HEK293 (cell line): Measurements from ENCODE around the gene PSMD13.

Experiments
- BCL11A ChIP-seq: fragments of 450-650 bp; formaldehyde crosslinking; IDR thresholded peaks from 2 replicates; pipeline ENCODE4 v1.5.1; 2016; ENCODE audit warnings: low read depth, missing biosample characterization, missing genetic modification characterization
- OVOL3 ChIP-seq: fragments of 450-650 bp; formaldehyde crosslinking; IDR thresholded peaks from 2 replicates; pipeline ENCODE4 v1.5.1; 2016; ENCODE audit warnings: missing biosample characterization, missing genetic modification characterization
- YY1 ChIP-seq: fragments of 450-650 bp; formaldehyde crosslinking; IDR thresholded peaks from 2 replicates; pipeline ENCODE4 v1.5.1; 2018; ENCODE audit warnings: missing biosample characterization, missing genetic modification characterization
- ZNF202 ChIP-seq: fragments of 450-650 bp; formaldehyde crosslinking; IDR thresholded peaks from 2 replicates; pipeline ENCODE4 v1.5.1; 2016; ENCODE audit warnings: missing biosample characterization, missing genetic modification characterization, borderline replicate concordance
- ZNF274 ChIP-seq, 2 experiments: fragments of 200-500 bp in 1 of 2; fragments of 450-650 bp in 1 of 2; sonication (Bioruptor generic) in 1 of 2; formaldehyde crosslinking in 1 of 2; IDR thresholded peaks; 2 replicates each; pipeline versions ENCODE4 v1.5.1 to v1.6.1; 2014 to 2016; ENCODE audit warnings: borderline replicate concordance in 1 of 2, inconsistent platforms in 1 of 2, low read length in 1 of 2, missing biosample characterization in 1 of 2, missing genetic modification characterization in 1 of 2
- ZNF354C ChIP-seq: fragments of 450-650 bp; formaldehyde crosslinking; IDR thresholded peaks from 2 replicates; pipeline ENCODE4 v1.5.1; 2016; ENCODE audit warnings: missing biosample characterization, missing genetic modification characterization, low read depth, borderline replicate concordance
- ZNF707 ChIP-seq: fragments of 450-650 bp; formaldehyde crosslinking; IDR thresholded peaks from 2 replicates; pipeline ENCODE4 v1.5.1; 2016; ENCODE audit warnings: missing biosample characterization, missing genetic modification characterization
- TF ChIP-seq, protein P1 (sequence below): fragments of 450-650 bp; formaldehyde crosslinking; IDR thresholded peaks from 2 replicates; pipeline ENCODE4 v1.5.1; 2016; ENCODE audit warnings: missing biosample characterization, missing genetic modification characterization, low read depth
- TF ChIP-seq, protein P2 (sequence below): fragments of 450-650 bp; formaldehyde crosslinking; IDR thresholded peaks from 2 replicates; pipeline ENCODE4 v1.5.1; 2016; ENCODE audit warnings: missing biosample characterization, missing genetic modification characterization
- TF ChIP-seq, protein P3 (sequence below): fragments of 450-650 bp; formaldehyde crosslinking; IDR thresholded peaks from 2 replicates; pipeline ENCODE4 v1.5.1; 2016; ENCODE audit warnings: missing biosample characterization, missing genetic modification characterization

DNA sequence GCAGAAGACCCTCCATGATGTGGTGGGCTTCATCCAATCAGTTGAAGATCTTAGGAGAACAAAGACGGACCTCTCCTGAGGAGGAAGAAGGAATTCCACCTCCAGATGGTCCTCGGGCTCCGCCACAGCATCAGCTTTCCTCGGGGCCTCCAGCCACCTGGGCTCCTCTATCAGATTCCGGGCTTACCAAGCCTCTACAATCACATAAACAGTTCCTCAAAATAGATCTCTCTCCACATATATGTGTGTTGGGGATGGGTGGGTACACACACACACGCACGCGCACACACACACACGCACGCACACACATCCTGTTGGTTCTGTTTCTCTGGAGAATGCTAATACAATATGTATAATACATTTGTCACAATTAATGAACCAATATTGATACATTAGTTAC is 22.6 kb downstream of the PSMD13 start:
- TF ChIP-seq, protein P1, sequence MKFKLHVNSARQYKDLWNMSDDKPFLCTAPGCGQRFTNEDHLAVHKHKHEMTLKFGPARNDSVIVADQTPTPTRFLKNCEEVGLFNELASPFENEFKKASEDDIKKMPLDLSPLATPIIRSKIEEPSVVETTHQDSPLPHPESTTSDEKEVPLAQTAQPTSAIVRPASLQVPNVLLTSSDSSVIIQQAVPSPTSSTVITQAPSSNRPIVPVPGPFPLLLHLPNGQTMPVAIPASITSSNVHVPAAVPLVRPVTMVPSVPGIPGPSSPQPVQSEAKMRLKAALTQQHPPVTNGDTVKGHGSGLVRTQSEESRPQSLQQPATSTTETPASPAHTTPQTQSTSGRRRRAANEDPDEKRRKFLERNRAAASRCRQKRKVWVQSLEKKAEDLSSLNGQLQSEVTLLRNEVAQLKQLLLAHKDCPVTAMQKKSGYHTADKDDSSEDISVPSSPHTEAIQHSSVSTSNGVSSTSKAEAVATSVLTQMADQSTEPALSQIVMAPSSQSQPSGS (tag by site-specific recombination), result no peak
- TF ChIP-seq, protein P2, sequence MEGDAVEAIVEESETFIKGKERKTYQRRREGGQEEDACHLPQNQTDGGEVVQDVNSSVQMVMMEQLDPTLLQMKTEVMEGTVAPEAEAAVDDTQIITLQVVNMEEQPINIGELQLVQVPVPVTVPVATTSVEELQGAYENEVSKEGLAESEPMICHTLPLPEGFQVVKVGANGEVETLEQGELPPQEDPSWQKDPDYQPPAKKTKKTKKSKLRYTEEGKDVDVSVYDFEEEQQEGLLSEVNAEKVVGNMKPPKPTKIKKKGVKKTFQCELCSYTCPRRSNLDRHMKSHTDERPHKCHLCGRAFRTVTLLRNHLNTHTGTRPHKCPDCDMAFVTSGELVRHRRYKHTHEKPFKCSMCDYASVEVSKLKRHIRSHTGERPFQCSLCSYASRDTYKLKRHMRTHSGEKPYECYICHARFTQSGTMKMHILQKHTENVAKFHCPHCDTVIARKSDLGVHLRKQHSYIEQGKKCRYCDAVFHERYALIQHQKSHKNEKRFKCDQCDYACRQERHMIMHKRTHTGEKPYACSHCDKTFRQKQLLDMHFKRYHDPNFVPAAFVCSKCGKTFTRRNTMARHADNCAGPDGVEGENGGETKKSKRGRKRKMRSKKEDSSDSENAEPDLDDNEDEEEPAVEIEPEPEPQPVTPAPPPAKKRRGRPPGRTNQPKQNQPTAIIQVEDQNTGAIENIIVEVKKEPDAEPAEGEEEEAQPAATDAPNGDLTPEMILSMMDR (tag by site-specific recombination), result no peak
- TF ChIP-seq ZNF354C (tag by site-specific recombination) (no peak), OVOL3 (no peak), ZNF274 (IDR thresholded peaks at IDR 0.05; ENCODE audit: low read length) (no peak), ZNF274 (tag by site-specific recombination; IDR thresholded peaks at IDR 0.05; ENCODE audit: borderline replicate concordance) (no peak), ZNF707 (tag by site-specific recombination) (no peak), BCL11A (no peak), ZNF202 (tag by site-specific recombination) (no peak), YY1 (tag by site-specific recombination) (no peak)
- TF ChIP-seq, protein P3, sequence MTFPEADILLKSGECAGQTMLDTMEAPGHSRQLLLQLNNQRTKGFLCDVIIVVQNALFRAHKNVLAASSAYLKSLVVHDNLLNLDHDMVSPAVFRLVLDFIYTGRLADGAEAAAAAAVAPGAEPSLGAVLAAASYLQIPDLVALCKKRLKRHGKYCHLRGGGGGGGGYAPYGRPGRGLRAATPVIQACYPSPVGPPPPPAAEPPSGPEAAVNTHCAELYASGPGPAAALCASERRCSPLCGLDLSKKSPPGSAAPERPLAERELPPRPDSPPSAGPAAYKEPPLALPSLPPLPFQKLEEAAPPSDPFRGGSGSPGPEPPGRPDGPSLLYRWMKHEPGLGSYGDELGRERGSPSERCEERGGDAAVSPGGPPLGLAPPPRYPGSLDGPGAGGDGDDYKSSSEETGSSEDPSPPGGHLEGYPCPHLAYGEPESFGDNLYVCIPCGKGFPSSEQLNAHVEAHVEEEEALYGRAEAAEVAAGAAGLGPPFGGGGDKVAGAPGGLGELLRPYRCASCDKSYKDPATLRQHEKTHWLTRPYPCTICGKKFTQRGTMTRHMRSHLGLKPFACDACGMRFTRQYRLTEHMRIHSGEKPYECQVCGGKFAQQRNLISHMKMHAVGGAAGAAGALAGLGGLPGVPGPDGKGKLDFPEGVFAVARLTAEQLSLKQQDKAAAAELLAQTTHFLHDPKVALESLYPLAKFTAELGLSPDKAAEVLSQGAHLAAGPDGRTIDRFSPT (tag by site-specific recombination), result no peak
